D721Med (cell line): ENCODE measurements around the gene KRTAP10-7.
"Not testable (repeated sequence)": the region's sequence is repeated elsewhere in the genome, so short reads cannot be mapped to it uniquely, and the experiment has no call there.

Source experiments
- DNase-seq: peaks from one replicate; pipeline ENCODE4 v3.0.0; 2011; ENCODE audit warnings: low spot score; ENCODE audit not compliant: insufficient read length
- FAIRE-seq: peaks from 2 replicates; lab custom pipeline; 2011; peaks lifted over from hg19 to GRCh38; lab: Jason Lieb, UNC
- TF ChIP-seq, protein P1 (sequence below): IDR thresholded peaks from 2 replicates; pipeline ENCODE4 v1.5.1; 2012; ENCODE audit warnings: mild to moderate bottlenecking, control low read depth; ENCODE audit not compliant: insufficient read depth; ENCODE audit errors: missing control alignments

KRTAP10-7 gene

GRCh38 chr21:44574457-44575306, 25.7 kb upstream of the KRTAP10-7 start:
- FAIRE-seq (no peak), DNase-seq (no peak)
- TF ChIP-seq, protein P1, sequence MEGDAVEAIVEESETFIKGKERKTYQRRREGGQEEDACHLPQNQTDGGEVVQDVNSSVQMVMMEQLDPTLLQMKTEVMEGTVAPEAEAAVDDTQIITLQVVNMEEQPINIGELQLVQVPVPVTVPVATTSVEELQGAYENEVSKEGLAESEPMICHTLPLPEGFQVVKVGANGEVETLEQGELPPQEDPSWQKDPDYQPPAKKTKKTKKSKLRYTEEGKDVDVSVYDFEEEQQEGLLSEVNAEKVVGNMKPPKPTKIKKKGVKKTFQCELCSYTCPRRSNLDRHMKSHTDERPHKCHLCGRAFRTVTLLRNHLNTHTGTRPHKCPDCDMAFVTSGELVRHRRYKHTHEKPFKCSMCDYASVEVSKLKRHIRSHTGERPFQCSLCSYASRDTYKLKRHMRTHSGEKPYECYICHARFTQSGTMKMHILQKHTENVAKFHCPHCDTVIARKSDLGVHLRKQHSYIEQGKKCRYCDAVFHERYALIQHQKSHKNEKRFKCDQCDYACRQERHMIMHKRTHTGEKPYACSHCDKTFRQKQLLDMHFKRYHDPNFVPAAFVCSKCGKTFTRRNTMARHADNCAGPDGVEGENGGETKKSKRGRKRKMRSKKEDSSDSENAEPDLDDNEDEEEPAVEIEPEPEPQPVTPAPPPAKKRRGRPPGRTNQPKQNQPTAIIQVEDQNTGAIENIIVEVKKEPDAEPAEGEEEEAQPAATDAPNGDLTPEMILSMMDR: no peak

DNA sequence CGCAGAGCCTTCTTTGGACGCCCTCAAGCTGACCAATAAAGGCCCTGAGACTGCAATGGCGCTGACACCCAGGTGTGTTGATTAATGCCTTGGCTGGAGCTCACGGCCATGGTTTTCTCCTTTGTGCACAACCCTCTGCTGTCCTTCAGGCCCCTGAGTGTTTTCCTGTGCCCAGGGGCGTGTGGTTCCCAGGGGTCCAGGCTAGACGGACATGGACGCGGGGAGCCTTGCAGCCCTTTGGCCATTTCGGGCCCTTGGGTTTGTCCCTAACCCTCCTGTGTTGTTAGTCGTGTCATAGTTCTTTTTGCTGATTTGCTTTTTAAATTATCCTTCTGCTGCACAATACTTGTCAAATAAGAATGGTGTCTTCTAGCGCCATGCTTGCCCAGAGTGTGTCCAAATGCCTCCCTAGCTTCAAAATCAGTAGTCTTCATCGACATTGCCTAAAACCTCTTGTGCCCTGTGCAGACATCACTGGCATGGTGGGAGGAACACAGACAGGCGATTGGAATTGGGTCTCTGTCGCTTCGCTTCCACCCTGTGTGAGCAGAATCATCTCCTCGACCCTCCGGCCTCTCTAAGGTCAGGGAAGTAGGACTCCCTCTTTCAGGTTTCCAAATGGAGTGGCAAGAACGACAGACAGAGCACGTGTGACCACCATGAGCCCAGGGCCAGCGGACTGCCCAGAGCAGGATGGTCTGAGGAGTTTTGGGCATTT, 24.9 kb upstream of the KRTAP10-7 start:
- no peak for DNase-seq
- FAIRE-seq: no peak
- TF ChIP-seq, protein P1: no peak

- no peak for FAIRE-seq
- TF ChIP-seq, protein P1: no peak
- DNase-seq: no peak
Observed at GRCh38 chr21:44576025-44576420, 24.4 kb upstream of the KRTAP10-7 start.

- FAIRE-seq: no peak
- DNase-seq: no peak
- TF ChIP-seq, protein P1: no peak
Observed at GRCh38 chr21:44578371-44579055, 21.9 kb upstream of the KRTAP10-7 start.

- DNase-seq (no peak), FAIRE-seq (no peak)
- TF ChIP-seq, protein P1: no peak
Observed at GRCh38 chr21:44579056-44579832, 21.2 kb upstream of the KRTAP10-7 start.

GRCh38 chr21:44579833-44580144, 20.6 kb upstream of the KRTAP10-7 start:
- FAIRE-seq (no peak), DNase-seq (no peak)
- TF ChIP-seq, protein P1: no peak

- FAIRE-seq, DNase-seq: not testable (repeated sequence)
Observed at GRCh38 chr21:44580231-44580821, 20.1 kb upstream of the KRTAP10-7 start, which contains the start of gene KRTAP10-5. Gene KRTAP10-5, minus strand, starts transcription at chr21:44580604. Its CDS starts 26 bp downstream, at chr21:44580578.
